ENCODE results near the gene USP21. TPM values are rescaled to one million over a fixed set of nuclear protein-coding genes. Genes with fewer than 3 reads are reported as not detected.

USP21 gene
- total RNA-seq, 1 donor from 2014 or later, result 45.7 TPM

DNA sequence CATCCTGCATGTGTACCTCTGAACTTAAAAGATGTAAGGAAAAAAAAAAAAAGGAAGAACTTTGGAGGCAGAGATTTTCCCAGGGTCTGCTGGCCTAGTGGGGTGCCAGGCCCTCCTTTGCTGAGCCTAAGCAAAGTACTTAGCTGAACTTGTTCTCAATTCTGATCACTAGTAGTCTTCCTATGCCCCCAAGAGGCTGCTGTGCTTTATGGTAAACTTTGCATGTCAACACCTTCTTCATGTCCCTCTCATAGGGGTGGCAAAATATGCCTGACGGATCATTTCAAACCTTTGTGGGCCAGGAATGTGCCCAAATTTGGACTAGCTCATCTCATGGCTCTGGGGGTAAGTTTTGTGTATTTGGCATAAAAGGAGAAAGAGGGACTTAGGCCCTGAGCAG is 1.4 kb upstream of the USP21 start:
- H3K4me3 Mint-ChIP-seq, result peak overlapping the region; percentile 95
- peaks cover 1% of the 10 kb centered on the region for H3K36me3 Mint-ChIP-seq
- TF ChIP-seq, protein P1, sequence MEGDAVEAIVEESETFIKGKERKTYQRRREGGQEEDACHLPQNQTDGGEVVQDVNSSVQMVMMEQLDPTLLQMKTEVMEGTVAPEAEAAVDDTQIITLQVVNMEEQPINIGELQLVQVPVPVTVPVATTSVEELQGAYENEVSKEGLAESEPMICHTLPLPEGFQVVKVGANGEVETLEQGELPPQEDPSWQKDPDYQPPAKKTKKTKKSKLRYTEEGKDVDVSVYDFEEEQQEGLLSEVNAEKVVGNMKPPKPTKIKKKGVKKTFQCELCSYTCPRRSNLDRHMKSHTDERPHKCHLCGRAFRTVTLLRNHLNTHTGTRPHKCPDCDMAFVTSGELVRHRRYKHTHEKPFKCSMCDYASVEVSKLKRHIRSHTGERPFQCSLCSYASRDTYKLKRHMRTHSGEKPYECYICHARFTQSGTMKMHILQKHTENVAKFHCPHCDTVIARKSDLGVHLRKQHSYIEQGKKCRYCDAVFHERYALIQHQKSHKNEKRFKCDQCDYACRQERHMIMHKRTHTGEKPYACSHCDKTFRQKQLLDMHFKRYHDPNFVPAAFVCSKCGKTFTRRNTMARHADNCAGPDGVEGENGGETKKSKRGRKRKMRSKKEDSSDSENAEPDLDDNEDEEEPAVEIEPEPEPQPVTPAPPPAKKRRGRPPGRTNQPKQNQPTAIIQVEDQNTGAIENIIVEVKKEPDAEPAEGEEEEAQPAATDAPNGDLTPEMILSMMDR (conservative IDR thresholded peaks at IDR 0.05), result no peak
- H3K27ac Mint-ChIP-seq, result peak overlapping the region; percentile 93
- no peak for DNase-seq (ENCODE audit: extremely low spot score, unreplicated experiment)
- H3K27me3 Mint-ChIP-seq, result no peaks in the 10 kb centered on the region
- H3K9me3 Mint-ChIP-seq, result no peaks in the 10 kb centered on the region
- peaks cover 41% of the 10 kb centered on the region for H3K4me1 Mint-ChIP-seq (ENCODE audit: unreplicated experiment)

DNA sequence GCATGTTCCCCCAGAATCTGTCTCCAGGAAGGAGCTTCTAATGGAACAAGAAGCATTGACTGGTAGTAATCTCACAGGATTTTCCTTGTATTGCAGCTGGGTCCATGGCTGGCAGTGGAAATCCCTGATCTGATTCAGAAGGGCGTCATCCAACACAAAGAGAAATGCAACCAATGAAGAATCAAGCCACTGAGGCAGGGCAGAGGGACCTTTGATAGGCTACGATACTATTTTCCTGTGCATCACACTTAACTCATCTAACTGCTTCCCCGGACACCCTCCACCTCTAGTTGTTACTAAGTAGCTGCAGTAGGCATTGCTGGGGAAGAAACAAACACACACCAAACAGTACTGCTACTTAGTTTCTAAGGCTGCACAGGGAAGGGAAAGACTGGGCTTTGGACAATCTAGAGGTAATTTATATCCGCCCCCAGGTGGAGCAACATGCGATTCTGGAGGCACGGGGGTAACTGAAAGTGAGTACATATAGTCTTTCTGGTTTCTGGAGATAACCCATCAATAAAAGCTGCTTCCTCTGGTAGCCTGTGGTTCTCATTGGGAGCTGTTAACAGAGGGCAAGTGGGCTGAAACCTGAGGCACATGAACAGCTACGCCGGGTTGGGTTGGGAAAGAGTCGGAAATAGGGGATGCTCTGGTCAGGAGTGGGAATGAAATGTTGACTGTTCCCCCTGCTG is 837 bp upstream of the USP21 start:
- TF ChIP-seq, protein P1 (conservative IDR thresholded peaks at IDR 0.05), result no peak
- DNase-seq (ENCODE audit: extremely low spot score, unreplicated experiment), result no peak
- Mint-ChIP-seq H3K4me1 (ENCODE audit: unreplicated experiment) (peaks cover 47% of the 10 kb centered on the region), H3K4me3 (peak overlapping the region; percentile 95), H3K9me3 (no peaks in the 10 kb centered on the region), H3K27ac (peak overlapping the region; percentile 93), H3K27me3 (no peaks in the 10 kb centered on the region), H3K36me3 (peaks cover 7% of the 10 kb centered on the region)

DNA sequence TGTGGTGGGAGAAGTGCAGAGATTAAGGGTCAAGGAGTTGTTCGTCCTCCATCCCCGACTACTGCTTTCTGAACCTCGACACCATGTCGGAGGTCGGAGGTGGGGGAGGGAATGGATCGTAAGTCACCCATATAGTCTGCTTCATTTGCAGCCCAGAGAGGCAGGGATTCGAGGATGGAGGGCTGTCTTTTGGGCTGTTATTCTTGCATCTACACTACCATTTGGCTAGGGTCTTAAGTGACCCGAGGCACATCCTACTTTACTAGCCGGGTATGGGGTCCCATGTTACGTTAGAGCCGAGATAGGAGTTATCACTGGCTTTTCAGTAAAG is 578 bp downstream of the USP21 start:
- Mint-ChIP-seq H3K36me3 (peaks cover 13% of the 10 kb centered on the region), H3K27me3 (no peaks in the 10 kb centered on the region), H3K27ac (peak overlapping the region; percentile 93), H3K9me3 (no peaks in the 10 kb centered on the region), H3K4me3 (peak overlapping the region; percentile 95), H3K4me1 (ENCODE audit: unreplicated experiment) (peaks cover 40% of the 10 kb centered on the region)
- no peak for DNase-seq (ENCODE audit: extremely low spot score, unreplicated experiment)
- TF ChIP-seq, protein P1 (conservative IDR thresholded peaks at IDR 0.05), result no peak

DNA sequence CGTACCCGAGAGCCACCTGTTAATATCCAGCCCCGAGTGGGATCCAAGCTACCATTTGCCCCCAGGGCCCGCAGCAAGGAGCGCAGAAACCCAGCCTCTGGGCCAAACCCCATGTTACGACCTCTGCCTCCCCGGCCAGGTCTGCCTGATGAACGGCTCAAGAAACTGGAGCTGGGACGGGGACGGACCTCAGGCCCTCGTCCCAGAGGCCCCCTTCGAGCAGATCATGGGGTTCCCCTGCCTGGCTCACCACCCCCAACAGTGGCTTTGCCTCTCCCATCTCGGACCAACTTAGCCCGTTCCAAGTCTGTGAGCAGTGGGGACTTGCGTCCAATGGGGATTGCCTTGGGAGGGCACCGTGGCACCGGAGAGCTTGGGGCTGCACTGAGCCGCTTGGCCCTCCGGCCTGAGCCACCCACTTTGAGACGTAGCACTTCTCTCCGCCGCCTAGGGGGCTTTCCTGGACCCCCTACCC is 1.4 kb downstream of the USP21 start:
- Mint-ChIP-seq H3K9me3 (no peaks in the 10 kb centered on the region), H3K27me3 (no peaks in the 10 kb centered on the region), H3K4me1 (ENCODE audit: unreplicated experiment) (peaks cover 32% of the 10 kb centered on the region), H3K4me3 (peak overlapping the region; percentile 95), H3K36me3 (peaks cover 13% of the 10 kb centered on the region), H3K27ac (peak overlapping the region; percentile 66)
- TF ChIP-seq, protein P1 (conservative IDR thresholded peaks at IDR 0.05), result no peak
- DNase-seq (ENCODE audit: extremely low spot score, unreplicated experiment), result no peak

DNA sequence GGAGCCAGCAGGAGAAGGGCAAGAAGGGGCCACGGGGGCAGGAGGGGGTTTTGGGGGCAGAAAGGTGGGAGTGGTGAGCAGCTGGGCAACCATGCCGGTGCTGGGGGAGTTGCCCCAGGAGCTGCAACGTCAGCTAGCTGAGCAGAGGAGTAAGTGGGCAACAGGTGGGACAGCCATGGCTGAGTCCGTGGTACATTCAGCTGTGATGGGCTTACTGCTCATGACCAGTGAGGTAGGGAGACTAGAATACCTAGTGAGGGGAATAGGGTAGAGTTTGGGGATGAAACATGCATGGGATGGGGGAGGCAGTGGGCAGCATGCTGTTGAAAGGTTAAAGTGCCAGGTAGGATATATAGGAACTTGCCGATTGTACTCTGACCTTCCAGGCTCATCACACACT is 2.4 kb downstream of the USP21 start:
- H3K27me3 Mint-ChIP-seq, result no peaks in the 10 kb centered on the region
- peaks cover 13% of the 10 kb centered on the region for H3K36me3 Mint-ChIP-seq
- peak overlapping the region; percentile 51 for H3K4me3 Mint-ChIP-seq
- no peaks in the 10 kb centered on the region for H3K9me3 Mint-ChIP-seq
- H3K4me1 Mint-ChIP-seq (ENCODE audit: unreplicated experiment), result peaks cover 34% of the 10 kb centered on the region
- DNase-seq (ENCODE audit: extremely low spot score, unreplicated experiment), result no peak
- TF ChIP-seq, protein P1 (conservative IDR thresholded peaks at IDR 0.05), result no peak
- H3K27ac Mint-ChIP-seq, result no peak overlapping the region
